Raji (cell line): ENCODE data around the gene EPB41L4B.

ENCODE experiments used
- POLR2A ChIP-seq: IDR thresholded peaks from 2 replicates; pipeline ENCODE4 v1.6.1; 2011; ENCODE audit warnings: low read depth, low read length, control low read depth; ENCODE audit not compliant: insufficient read depth

EPB41L4B gene

DNA sequence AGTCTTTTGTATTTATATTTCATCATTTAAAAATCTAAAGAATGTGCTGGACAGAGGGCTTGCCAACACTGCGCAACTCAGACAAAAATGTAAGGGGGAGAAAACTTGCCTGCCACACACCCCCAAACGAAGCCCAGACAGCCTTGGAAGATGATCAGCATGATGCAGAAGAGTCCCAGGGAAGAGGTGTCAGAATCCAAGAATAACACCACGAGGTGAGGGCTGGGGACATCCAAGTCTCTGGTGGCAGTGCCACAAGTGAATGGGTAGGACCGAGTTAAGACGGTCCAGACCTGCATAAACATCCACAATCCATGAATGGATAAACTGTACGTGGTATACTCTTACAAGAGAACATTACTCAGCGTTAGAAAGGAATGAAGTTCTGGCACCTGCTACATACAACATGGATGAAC is 10.4 kb downstream of the EPB41L4B start:
- TF ChIP-seq POLR2A, result no peak

DNA sequence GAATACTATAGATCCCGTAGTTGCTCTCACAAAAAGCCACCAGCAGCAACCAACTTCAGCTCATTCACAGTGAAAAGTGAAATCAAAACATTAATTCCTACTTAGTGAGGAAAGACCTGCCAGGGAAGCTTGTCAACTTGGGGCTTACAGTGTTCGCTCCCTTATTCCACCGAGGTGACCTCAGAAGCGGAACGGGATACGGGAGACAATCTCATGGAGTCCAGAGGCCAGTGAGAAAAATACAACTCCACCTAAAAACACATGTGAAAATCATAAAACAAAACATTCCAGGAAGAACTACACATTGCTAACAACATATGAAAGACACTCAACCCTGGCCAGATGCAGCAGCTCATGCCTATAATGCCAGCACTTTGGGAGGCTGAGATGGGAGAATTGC is 11.6 kb downstream of the EPB41L4B start:
- TF ChIP-seq POLR2A, result no peak

DNA sequence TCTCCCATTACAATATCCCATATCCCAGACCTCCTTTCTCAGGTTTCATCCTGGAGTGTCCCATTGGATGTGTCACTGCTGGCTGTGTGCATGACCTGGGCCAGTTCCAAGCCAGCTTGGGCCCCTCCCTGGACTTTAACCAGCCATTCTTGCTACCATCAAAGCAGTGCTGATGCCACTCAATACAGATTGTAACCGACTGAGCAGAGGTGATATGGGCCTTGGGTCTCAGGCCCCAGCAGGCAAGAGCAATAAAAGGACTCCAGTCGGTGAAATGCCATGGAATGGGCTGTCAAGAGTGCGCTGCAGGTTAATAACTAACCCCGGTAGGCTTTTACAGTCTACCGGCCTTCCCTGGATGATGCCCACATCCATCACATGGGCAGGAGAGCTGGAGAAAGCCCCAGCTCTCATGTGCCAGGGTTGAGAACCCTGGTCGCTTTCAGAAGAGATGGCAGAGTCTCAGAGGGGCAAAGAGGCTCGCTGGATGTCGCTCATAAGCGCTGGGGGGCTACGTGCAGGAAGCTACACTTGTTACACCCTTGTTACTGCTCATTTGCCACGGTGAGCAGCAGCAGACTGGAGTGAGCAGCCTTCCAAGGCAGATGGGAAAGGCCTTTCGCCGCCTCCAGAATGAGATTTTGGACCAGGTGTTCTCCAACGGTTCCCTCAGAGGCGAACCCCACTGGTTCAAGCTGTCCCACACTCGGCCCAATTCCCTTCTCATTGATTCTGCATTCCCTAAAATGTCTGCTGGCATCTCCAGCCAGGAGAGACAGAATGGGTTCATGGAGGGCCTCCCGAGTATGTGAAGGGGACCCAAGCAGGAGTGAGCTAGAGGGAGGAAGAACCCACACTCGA is 13.2 kb downstream of the EPB41L4B start:
- no peak for TF ChIP-seq POLR2A

- TF ChIP-seq POLR2A, result no peak
Measured at GRCh38 chr9:109305801-109306200, 15.1 kb downstream of the EPB41L4B start.

DNA sequence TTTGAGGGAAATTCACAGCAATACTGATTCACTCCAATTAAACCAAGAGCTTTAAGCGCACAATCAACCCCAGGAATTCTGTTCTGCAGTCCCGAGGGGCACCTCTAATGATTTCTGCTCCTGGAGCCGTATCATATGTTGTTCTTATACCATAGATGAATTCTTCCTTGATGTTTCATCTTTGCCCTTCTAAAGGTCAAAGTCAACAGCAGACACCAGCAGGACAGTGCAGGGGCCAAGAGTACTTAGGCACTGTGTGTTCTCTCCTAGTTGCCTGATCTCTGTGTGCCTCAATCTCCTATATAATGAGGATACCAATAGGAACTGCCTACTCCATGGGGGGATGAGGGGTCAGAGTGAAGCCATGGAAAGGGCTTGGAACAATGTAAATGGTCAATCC is 16.5 kb downstream of the EPB41L4B start:
- TF ChIP-seq POLR2A, result no peak

DNA sequence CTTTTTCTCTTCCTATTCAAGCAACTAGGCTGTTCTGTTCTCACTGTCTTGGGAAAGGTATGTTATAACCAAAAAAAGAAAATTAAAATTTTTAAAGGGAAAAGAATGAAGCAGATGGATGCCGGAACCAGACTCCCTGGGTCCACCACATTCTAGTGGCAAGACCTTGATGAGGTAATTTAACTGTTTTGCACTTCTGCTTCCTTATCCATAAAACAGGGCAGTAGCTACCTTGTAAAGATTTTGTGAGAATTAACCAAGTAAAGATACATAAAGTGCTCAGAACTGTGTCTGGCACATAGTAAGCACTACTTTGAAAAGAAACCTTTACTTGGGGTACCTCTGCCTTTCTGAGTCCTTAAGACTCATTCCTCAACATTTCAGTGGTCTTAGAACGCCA is 17.0 kb downstream of the EPB41L4B start:
- no peak for TF ChIP-seq POLR2A

DNA sequence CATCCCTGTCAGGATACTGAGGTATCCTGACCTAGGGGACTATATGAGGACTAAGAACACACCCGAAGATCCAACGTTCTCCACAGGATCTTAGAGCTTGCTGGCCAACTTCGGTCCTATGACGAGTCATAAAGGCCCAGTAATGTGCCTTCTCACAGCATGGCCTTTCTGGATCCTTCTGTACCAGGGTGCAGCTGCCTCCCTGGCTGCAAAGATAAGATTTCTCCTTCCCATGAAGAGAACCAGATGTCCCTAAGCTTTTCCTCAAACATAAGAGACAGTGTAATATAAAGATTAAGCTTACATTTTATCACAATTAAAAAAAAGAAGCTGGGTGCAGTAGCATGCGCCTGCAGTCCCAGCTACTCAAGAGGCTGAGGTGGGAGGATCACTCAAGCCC is 18.3 kb downstream of the EPB41L4B start:
- no peak for TF ChIP-seq POLR2A

- no peak for TF ChIP-seq POLR2A
Measured at GRCh38 chr9:109301012-109301411, 19.8 kb downstream of the EPB41L4B start.

GRCh38 chr9:109299891-109300290 is 21.0 kb downstream of the EPB41L4B start:
- TF ChIP-seq POLR2A, result no peak

DNA sequence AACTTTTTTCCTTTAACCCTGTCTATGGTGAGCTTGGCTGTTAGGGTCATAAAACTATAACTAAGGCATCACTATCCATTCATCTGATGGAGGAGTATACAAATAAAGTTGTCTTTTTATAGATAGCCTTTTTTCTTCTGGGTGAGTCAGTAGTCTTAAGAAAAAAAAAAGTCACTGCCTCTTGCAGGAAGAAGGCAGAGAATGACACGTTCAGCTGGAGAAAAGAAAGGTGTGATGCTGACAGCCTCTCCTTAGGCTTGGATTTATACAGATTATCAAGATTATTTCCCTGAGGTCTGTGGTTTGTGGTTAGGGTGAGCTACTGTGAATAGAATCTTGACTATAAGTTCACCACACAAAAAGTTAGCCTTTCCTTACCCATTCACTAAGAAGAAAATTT is 23.0 kb downstream of the EPB41L4B start:
- no peak for TF ChIP-seq POLR2A

GRCh38 chr9:109295221-109296130 is 25.4 kb downstream of the EPB41L4B start:
- TF ChIP-seq POLR2A, result no peak

- no peak for TF ChIP-seq POLR2A
Measured at GRCh38 chr9:109290385-109290784, 30.5 kb downstream of the EPB41L4B start.

DNA sequence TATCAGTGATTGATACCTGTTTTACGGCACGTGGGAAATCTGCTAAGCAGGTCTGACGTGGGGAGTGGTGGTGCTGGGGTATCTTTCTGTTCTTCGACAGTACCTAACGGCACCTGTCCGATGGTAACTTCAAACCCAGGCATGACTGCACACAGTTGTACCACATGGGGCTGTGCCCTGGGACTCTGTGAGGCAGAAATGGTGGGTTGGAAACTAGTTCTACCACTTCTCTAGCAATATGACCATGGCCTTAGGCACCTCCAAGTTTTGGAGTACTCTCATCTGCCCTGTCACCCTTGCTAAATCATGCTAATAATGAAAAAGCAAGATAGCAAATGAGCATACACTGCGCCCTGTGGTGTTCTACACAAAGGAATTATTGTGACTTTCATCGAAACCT is 30.9 kb downstream of the EPB41L4B start:
- TF ChIP-seq POLR2A, result no peak

DNA sequence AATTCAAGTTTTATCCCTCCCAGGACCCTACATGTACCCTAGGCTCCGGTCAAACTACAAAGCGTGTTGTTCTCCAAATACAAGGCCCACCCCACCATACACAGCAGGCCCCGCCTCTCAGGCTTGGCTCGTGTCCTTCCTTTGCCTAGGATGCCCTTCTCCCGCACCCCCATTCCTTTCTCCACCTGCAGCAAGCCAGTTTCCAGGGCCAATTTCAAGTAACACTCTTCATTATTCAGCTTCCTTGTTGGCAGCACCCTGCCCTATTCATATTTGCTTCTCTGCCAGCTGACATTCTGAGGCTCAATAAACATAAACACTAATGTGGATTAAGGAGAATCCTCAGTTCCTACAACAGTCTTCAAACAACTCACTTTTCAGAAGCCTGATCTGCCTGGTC is 31.7 kb downstream of the EPB41L4B start:
- no peak for TF ChIP-seq POLR2A

- no peak for TF ChIP-seq POLR2A
Measured at GRCh38 chr9:109286981-109287380, 33.9 kb downstream of the EPB41L4B start.

DNA sequence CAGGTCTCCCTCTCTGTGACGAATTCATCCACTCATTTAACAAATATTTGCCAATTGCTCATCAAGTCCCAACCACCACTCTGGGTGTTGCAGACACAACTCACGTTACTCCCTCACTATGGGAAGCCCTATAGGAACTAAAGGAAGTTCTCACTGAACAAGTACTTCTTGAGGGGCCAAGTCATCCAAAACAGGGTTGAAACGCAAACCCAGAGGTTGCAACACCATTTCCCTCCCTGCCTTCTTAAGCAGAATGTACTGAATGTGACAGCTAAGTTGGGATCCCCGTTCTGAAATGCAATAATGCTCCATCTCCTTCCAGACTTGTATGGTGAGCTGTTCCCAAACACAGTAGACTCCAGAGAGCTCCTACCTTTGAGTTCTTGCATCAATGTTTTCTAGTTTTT is 34.3 kb downstream of the EPB41L4B start:
- TF ChIP-seq POLR2A, result no peak
